Measurements from ENCODE around the gene DIAPH2.

DNA sequence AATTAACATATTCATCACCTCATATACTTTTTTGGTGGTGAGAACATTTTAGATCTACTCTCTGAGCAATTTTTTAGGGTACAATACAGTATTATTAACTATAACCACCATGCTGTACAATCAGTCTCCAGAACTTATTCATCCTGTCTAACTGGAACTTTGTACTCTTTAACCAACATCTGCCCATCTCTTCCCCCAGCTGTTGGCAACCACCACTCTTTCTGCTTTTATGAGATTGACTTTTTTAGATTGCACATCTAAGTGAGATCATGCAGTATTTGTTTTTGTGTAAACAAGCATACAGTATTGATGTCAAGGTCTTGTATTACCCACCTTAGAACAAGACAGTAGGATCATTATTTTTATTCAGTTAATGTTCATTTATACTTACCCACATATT, 715.9 kb downstream of the DIAPH2 start:
- TF ChIP-seq, protein P1, sequence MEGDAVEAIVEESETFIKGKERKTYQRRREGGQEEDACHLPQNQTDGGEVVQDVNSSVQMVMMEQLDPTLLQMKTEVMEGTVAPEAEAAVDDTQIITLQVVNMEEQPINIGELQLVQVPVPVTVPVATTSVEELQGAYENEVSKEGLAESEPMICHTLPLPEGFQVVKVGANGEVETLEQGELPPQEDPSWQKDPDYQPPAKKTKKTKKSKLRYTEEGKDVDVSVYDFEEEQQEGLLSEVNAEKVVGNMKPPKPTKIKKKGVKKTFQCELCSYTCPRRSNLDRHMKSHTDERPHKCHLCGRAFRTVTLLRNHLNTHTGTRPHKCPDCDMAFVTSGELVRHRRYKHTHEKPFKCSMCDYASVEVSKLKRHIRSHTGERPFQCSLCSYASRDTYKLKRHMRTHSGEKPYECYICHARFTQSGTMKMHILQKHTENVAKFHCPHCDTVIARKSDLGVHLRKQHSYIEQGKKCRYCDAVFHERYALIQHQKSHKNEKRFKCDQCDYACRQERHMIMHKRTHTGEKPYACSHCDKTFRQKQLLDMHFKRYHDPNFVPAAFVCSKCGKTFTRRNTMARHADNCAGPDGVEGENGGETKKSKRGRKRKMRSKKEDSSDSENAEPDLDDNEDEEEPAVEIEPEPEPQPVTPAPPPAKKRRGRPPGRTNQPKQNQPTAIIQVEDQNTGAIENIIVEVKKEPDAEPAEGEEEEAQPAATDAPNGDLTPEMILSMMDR (conservative IDR thresholded peaks at IDR 0.05; ENCODE audit: low read length) = no peak
- no peak for TF ChIP-seq EZH2phosphoT487 (IDR thresholded peaks at IDR 0.05; ENCODE audit: borderline replicate concordance)
